Fibroblast of lung (primary cell): Measurements from ENCODE around the gene MAPK8.

Experiments used
- CTCF ChIP-seq, 2 donors: IDR thresholded peaks in 1 of 2; conservative IDR thresholded peaks in 1 of 2; 1 replicate in 1 of 2; 2 replicates in 1 of 2; pipeline ENCODE4 v1.5.1; 2011 to 2012; ENCODE audit warnings: low read length in 2 of 2, control low read depth in 1 of 2, inconsistent platforms in 1 of 2, low read depth in 1 of 2, mild to moderate bottlenecking in 1 of 2
- EZH2 ChIP-seq: IDR thresholded peaks from 2 replicates; pipeline ENCODE4 v1.5.1; 2012; ENCODE audit warnings: low read length, control low read depth, mild to moderate bottlenecking; ENCODE audit errors: missing control alignments

DNA sequence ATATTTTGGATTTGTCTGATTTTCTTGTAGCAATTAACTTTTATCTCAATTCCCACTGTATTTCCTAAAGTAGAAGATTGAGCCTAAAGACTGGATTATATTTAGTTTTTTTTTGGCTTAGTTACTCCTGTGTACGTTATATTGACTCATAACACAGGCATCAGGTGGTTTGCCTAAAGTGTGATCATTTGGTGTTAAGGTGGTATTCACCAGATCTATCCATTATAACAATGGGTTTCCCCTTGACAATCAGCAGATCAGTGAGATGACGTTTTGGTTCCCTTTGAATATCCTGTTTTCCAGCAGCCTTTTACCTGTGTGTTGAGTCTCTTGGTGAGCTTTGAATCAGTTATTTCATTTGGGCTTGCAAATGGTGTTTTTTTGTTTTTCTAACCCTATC lies 18.1 kb downstream of the MAPK8 start:
- TF ChIP-seq CTCF (conservative IDR thresholded peaks at IDR 0.05 in 1 of 2, IDR thresholded peaks at IDR 0.05 in 1 of 2; ENCODE audit: low read depth in 1 of 2, low read length in 2 of 2), result no peak
- no peak for TF ChIP-seq EZH2
